WI38 (cell line): Measurements from ENCODE around the gene OLFM2.

Experiments used
- H3K4me3 ChIP-seq: 2 replicates; pipeline ENCODE4 v1.5.1; 2011; ENCODE audit warnings: low read depth, mild to moderate bottlenecking, control low read depth, low read length
- TF ChIP-seq, protein P1 (sequence below): IDR thresholded peaks from 2 replicates; pipeline ENCODE4 v1.5.1; 2012; ENCODE audit warnings: low read depth, mild to moderate bottlenecking, control low read depth, low read length

Gene OLFM2

DNA sequence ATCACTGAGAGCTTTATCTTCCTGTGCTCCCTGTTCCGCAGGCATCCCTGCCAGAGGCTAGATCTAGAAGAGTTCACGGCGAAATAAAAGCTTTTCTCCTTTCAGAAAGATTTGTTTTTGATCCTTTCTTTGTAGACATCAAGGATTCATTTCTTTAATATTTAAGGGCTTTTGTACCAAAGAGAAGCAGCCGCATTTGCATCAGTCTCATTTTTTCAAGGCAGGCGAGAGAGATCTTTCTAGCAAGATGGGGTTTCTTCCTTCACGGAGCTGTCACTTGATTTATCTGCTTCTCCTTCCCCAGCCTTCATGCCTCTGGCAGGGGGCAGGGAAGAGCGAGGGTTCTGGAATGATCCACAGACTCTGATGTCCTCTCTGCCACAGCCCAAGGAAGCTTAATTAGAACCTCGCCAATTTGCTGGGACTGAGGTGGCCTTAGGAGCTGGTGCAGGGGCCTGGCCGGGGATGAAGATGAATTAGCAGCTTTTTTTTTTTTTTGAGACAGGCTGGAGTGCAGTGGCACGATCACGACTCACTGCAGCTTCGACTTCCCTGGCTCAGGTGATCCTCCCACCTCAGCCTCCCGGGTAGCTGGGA lies 61.2 kb downstream of the OLFM2 start:
- TF ChIP-seq, protein P1, sequence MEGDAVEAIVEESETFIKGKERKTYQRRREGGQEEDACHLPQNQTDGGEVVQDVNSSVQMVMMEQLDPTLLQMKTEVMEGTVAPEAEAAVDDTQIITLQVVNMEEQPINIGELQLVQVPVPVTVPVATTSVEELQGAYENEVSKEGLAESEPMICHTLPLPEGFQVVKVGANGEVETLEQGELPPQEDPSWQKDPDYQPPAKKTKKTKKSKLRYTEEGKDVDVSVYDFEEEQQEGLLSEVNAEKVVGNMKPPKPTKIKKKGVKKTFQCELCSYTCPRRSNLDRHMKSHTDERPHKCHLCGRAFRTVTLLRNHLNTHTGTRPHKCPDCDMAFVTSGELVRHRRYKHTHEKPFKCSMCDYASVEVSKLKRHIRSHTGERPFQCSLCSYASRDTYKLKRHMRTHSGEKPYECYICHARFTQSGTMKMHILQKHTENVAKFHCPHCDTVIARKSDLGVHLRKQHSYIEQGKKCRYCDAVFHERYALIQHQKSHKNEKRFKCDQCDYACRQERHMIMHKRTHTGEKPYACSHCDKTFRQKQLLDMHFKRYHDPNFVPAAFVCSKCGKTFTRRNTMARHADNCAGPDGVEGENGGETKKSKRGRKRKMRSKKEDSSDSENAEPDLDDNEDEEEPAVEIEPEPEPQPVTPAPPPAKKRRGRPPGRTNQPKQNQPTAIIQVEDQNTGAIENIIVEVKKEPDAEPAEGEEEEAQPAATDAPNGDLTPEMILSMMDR = no peak
- H3K4me3 ChIP-seq = no peak overlapping the region

DNA sequence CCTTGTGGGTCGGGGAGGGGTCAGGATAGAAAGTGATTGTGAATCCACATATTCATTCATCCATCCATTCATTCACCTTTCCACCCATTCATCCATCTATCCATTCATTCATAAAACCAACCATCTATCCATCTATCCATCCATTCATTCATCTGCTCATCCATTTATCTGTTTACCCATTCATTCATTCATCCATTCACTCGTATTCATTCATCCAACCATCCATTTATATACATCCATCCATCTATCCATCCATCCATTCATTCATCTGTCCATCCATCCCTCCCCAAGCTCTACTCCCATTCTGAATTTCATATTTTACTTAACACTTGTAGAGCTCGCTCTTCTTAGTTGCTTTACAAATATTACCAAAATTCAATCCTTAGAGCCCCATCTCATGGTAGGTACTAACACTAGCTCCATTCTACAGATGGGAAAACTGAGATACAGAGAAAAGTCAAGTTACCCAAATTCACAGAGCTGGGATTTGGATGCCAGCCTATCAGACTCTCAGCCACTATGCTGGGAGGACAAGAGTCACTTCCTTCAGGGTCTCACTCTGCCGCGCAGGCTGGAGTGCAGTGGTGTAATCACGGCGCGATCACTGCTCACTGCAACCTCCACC lies 63.6 kb downstream of the OLFM2 start:
- TF ChIP-seq, protein P1 = no peak
- H3K4me3 ChIP-seq = no peak overlapping the region

DNA sequence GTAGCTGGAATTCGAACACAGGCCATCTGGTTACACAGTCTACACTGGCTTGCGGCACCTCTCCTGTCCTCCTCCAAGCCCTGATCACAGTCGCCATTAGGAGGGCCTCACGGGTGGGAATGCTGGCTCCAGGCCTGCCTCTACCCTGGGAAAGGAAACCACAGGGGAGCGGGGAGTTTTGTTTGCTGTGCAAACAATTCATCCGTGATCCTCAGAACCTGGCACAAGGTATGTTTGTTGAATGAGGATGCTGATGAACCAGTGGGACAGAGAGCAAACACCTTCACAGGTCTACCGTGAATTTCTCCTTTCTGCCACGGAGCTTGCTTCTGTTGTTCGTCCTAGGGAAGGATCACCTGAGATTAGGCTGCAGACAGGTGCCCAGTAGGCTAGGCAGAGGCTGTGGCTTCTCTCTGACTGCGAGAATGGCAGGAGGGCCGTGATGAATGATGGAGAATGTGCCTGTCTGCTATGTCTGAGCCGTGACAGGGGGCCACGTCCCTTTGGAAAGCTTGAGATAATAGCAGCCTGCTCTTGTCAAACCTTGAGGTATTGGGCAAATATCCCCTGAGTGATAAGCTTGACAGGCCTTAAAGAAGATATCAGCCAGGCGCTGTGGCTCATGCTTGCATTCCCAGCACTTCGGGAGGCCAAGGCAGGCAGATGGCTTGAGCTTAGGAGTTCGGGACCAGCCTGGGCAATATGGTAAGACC lies 64.5 kb downstream of the OLFM2 start:
- no peak overlapping the region for H3K4me3 ChIP-seq
- TF ChIP-seq, protein P1 = no peak

DNA sequence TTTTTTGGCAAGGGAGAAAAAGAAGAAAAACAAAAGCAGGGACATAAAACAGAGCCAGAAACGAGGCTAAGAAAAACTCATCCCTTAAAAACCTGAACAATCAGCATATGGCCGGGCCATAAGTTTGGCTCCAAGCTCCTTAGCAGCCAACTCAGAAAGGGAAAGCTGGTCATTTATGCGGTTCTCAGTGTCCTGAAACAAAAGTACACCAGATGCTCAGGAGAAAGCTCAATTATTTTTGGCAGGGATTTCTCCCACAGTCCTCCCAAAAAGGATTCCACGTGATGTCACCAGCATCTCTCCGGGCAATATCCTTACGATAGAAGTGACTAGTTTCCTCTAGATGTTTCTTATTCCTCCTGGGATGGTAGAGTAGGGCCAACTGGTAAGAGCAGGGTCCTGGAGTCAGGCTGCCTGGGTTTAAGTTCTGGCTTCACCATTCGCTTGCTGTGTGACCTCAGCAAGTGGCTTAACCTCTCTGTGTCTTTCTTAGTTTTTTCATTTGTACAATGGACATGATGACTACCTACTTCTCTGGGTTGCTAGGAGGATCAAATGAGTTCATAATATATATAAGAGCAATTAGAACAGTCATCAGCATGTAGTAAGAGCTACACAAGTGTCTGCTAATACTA lies 67.2 kb downstream of the OLFM2 start:
- TF ChIP-seq, protein P1 = no peak

DNA sequence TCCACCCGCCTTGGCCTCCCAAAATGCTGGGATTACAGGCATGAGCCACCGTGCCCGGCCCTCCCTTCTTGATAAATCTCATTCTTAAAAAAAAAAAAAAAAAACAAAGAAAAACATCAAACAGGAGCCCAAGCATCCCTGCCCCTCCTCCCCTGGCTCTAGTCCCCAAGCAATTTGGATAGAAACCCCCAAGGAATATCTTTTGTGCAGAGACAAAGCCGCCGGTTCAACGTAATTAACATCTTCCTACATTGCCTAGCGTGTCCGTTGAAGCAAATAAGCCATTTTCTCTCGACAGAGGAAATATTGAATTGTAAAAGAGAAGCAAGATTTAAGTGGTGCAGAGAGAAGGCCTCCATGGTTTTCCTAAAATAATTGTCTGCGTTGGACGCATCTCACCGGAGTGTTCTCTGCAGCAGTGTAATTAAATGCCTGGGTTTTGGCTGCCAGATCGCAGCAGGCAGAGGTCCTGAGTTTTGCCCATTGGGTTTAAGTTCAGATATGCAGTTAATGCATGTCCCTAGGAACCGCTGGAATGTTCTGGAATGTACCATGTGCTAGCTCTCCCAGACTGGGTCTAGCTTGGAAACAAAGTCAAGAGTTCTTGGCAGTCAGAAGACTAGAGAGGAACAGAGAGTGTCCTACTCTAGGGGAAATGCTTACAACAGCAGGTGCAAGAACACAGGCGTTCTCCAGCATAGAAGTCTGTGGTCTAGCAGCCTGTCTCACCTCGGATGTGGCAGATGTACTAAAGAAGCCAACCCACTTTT lies 70.4 kb downstream of the OLFM2 start:
- TF ChIP-seq, protein P1 = no peak
- no peak overlapping the region for H3K4me3 ChIP-seq

More for the DNA sequence above, 67.2 kb downstream of the OLFM2 start:
- H3K4me3 ChIP-seq = no peak overlapping the region

DNA sequence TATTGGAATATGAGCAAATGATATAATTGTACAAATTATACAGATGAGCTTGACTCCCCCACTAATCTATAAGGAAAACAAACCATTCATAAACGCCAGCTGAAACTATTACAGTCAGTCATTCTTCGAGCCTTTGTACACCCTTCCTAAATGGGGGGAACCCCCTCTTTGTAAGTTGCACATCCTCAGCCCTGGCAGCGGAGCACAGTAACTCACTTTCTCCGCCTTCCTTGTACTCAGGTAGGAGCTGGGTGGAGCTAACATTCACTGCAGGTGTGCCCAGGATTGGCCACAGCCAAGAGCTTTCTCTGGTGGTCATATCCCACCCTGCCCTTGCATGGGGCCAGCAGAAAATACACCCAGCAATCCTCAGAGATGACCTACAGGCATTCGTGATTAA lies 72.6 kb downstream of the OLFM2 start:
- no peak overlapping the region for H3K4me3 ChIP-seq
- TF ChIP-seq, protein P1 = no peak
